H1 (cell line): ENCODE data around the gene SAFB2. TPM values are rescaled to one million over a fixed set of nuclear protein-coding genes. Genes with fewer than 3 reads are reported as not detected.

Experiments
- CTCF ChIA-PET: fragments of 300-600 bp; sonication (Branson Sonifier 250); formaldehyde crosslinking; loops from one replicate; lab custom pipeline; 2021; ENCODE audit not compliant: partially characterized antibody; lab: Charles Lee
- POLR2A ChIA-PET: fragments of 300-600 bp; sonication (Branson Sonifier 250); formaldehyde crosslinking; loops from one replicate; lab custom pipeline; 2021; ENCODE audit warnings: inconsistent platforms; ENCODE audit not compliant: partially characterized antibody; lab: Charles Lee
- DNase-seq, 2 experiments: peaks; one replicate each; pipeline versions ENCODE4 v3.0.0 to v3.0.0-alpha.2; 2010 to 2022; ENCODE audit warnings: low spot score in 2 of 2, low read depth in 1 of 2, mixed read lengths in 1 of 2
- FAIRE-seq: peaks from 2 replicates; lab custom pipeline; 2011; peaks lifted over from hg19 to GRCh38; lab: Jason Lieb, UNC
- H2AFZ ChIP-seq: 2 replicates; pipeline ENCODE4 v1.8.1; 2012; ENCODE audit warnings: low read length, inconsistent platforms
- H2AK5ac ChIP-seq: 2 replicates; pipeline ENCODE4 v1.6.1; 2013; ENCODE audit warnings: low read depth, low read length
- H2BK120ac ChIP-seq: replicated peaks from 2 replicates; pipeline ENCODE3; 2013; ENCODE audit warnings: low read depth, low read length, inconsistent platforms
- H2BK12ac ChIP-seq: 2 replicates; pipeline ENCODE4 v1.6.1; 2013; ENCODE audit warnings: low read depth, low read length
- H2BK15ac ChIP-seq: 2 replicates; pipeline ENCODE4 v1.6.1; 2013; ENCODE audit warnings: low read length
- H2BK20ac ChIP-seq: 2 replicates; pipeline ENCODE4 v1.6.1; 2013; ENCODE audit warnings: low read length
- H2BK5ac ChIP-seq: 2 replicates; pipeline ENCODE4 v1.6.1; 2013; ENCODE audit warnings: low read depth, low read length
- H3K14ac ChIP-seq: 2 replicates; pipeline ENCODE4 v1.6.1; 2013; ENCODE audit warnings: inconsistent platforms; ENCODE audit not compliant: insufficient read length
- H3K18ac ChIP-seq: 2 replicates; pipeline ENCODE4 v1.6.1; 2013; ENCODE audit warnings: low read length; ENCODE audit errors: extremely low read depth
- H3K23ac ChIP-seq: 2 replicates; pipeline ENCODE4 v1.6.1; 2013; ENCODE audit warnings: inconsistent platforms; ENCODE audit not compliant: insufficient read length
- H3K23me2 ChIP-seq: 2 replicates; pipeline ENCODE4 v1.6.1; 2013; ENCODE audit warnings: low read depth, low read length
- H3K27ac ChIP-seq: 2 replicates; pipeline ENCODE4 v1.6.1; 2011; ENCODE audit warnings: low read depth, low read length, inconsistent platforms
- H3K27me3 ChIP-seq, 4 experiments: replicated peaks in 1 of 4; 1 replicate in 1 of 4; 2 replicates in 3 of 4; pipeline versions ENCODE4 v1.6.1 to v1.8.1; 2011 to 2013; ENCODE audit warnings: low read length in 3 of 4, mild to moderate bottlenecking in 3 of 4, inconsistent platforms in 2 of 4, mixed read lengths in 2 of 4, moderate library complexity in 1 of 4; ENCODE audit not compliant: control insufficient read depth in 3 of 4, insufficient read depth in 3 of 4; ENCODE audit errors: extremely low read depth in 1 of 4
- H3K36me3 ChIP-seq, 4 experiments: 2 replicates each; pipeline versions ENCODE4 v1.6.1 to v1.8.1; 2011 to 2013; ENCODE audit warnings: mild to moderate bottlenecking in 4 of 4, low read length in 3 of 4, moderate library complexity in 2 of 4, control low read depth in 1 of 4, inconsistent platforms in 1 of 4; ENCODE audit not compliant: insufficient read depth in 4 of 4, control insufficient read depth in 2 of 4
- H3K4ac ChIP-seq: replicated peaks from 2 replicates; pipeline ENCODE3; 2013; ENCODE audit warnings: low read length, low read depth, mixed read lengths, inconsistent platforms; ENCODE audit not compliant: insufficient read length
- H3K4me1 ChIP-seq, 4 experiments: replicated peaks in 1 of 4; 1 replicate in 1 of 4; 2 replicates in 3 of 4; pipeline versions ENCODE4 v1.6.1 to v1.8.1; 2011 to 2013; ENCODE audit warnings: low read length in 3 of 4, inconsistent platforms in 2 of 4, mixed read lengths in 1 of 4; ENCODE audit not compliant: insufficient read depth in 4 of 4, control insufficient read depth in 3 of 4
- H3K4me2 ChIP-seq, 2 experiments: 2 replicates each; pipeline versions ENCODE4 v1.6.1 to v1.8.1; 2011 to 2013; ENCODE audit warnings: low read depth in 2 of 2, low read length in 2 of 2, control low read depth in 1 of 2, inconsistent platforms in 1 of 2, mild to moderate bottlenecking in 1 of 2; ENCODE audit not compliant: insufficient read depth in 1 of 2
- H3K4me3 ChIP-seq, 4 experiments: fragments of 200-600, 300-600 bp in 1 of 4; sonication (generic), shearing (Covaris generic), sonication (Bioruptor Twin) in 1 of 4; 2 replicates each; pipeline versions ENCODE4 v1.5.1 to v1.8.1; 2011 to 2016; ENCODE audit warnings: low read length in 4 of 4, low read depth in 3 of 4, control low read depth in 2 of 4, inconsistent platforms in 2 of 4, mild to moderate bottlenecking in 2 of 4, mixed read lengths in 1 of 4, moderate library complexity in 1 of 4; ENCODE audit not compliant: insufficient read depth in 2 of 4; ENCODE audit errors: extremely low read depth in 1 of 4
- H3K56ac ChIP-seq: replicated peaks from 2 replicates; pipeline ENCODE3; 2013; ENCODE audit warnings: low read depth, mild to moderate bottlenecking, mixed read lengths, low read length, inconsistent platforms; ENCODE audit not compliant: insufficient read length
- H3K79me1 ChIP-seq: 2 replicates; pipeline ENCODE4 v1.6.1; 2013; ENCODE audit warnings: low read depth, low read length, control low read depth
- H3K79me2 ChIP-seq, 2 experiments: 2 replicates each; pipeline versions ENCODE4 v1.6.1 to v1.8.1; 2012 to 2013; ENCODE audit warnings: low read length in 2 of 2, mild to moderate bottlenecking in 2 of 2, inconsistent platforms in 1 of 2; ENCODE audit not compliant: insufficient read depth in 2 of 2, control insufficient read depth in 1 of 2
- H3K9ac ChIP-seq, 4 experiments: replicated peaks in 1 of 4; 1 replicate in 1 of 4; 2 replicates in 3 of 4; pipeline versions ENCODE4 v1.6.1 to v1.8.1; 2011 to 2013; ENCODE audit warnings: low read depth in 3 of 4, low read length in 3 of 4, control low read depth in 2 of 4, mild to moderate bottlenecking in 2 of 4, moderate library complexity in 2 of 4, inconsistent platforms in 1 of 4; ENCODE audit errors: extremely low read depth in 1 of 4
- H3K9me3 ChIP-seq, 2 experiments: 2 replicates each; pipeline versions ENCODE4 v1.6.1 to v1.8.1; 2012 to 2013; ENCODE audit warnings: mild to moderate bottlenecking in 2 of 2, moderate library complexity in 2 of 2, control low read depth in 1 of 2, inconsistent platforms in 1 of 2, low read depth in 1 of 2, low read length in 1 of 2, mixed read lengths in 1 of 2; ENCODE audit not compliant: insufficient read depth in 2 of 2
- H4K20me1 ChIP-seq, 2 experiments: replicated peaks in 1 of 2; 2 replicates each; pipeline versions ENCODE3 to v1.8.1; 2011 to 2013; ENCODE audit warnings: inconsistent platforms in 2 of 2, low read length in 2 of 2, mild to moderate bottlenecking in 1 of 2; ENCODE audit not compliant: insufficient read depth in 2 of 2, control insufficient read depth in 1 of 2
- H4K5ac ChIP-seq: 2 replicates; pipeline ENCODE4 v1.6.1; 2013; ENCODE audit warnings: low read length, low read depth, mixed read lengths, inconsistent platforms; ENCODE audit not compliant: insufficient read length
- H4K8ac ChIP-seq: 2 replicates; pipeline ENCODE4 v1.8.0; 2013; ENCODE audit warnings: mild to moderate bottlenecking, moderate library complexity, low read length, inconsistent platforms; ENCODE audit not compliant: insufficient read depth; ENCODE audit errors: extremely low read depth
- H4K91ac ChIP-seq: replicated peaks from 2 replicates; pipeline ENCODE3; 2013; ENCODE audit warnings: low read length, mixed read lengths, inconsistent platforms; ENCODE audit not compliant: insufficient read length
- ASH2L ChIP-seq: fragments of 200-600, 300-600 bp; sonication (generic); IDR thresholded peaks from one replicate; pipeline ENCODE4 v1.7.1; 2017; ENCODE audit warnings: low read length
- CBX5 ChIP-seq: fragments of 300-800, 300-1000 bp; sonication (generic); IDR thresholded peaks from 2 replicates; pipeline ENCODE4 v1.7.1; 2016; ENCODE audit warnings: antibody characterized with exemption, low read length, low read depth
- KDM1A ChIP-seq: fragments of 200-600, 300-600 bp; sonication (generic); IDR thresholded peaks from 2 replicates; pipeline ENCODE4 v1.7.1; 2016; ENCODE audit warnings: mild to moderate bottlenecking, low read length, borderline replicate concordance
- PHF8 ChIP-seq: fragments of 200-600 bp; sonication (generic); conservative IDR thresholded peaks from 2 replicates; pipeline ENCODE4 v1.7.1; 2012; ENCODE audit warnings: low read depth, mild to moderate bottlenecking, inconsistent platforms, low read length, moderate library complexity
- POU5F1 ChIP-seq: IDR thresholded peaks from 2 replicates; pipeline ENCODE4 v1.6.1; 2011; ENCODE audit warnings: low read depth, mild to moderate bottlenecking, low read length, moderate library complexity
- RAD21 ChIP-seq, 2 experiments: IDR thresholded peaks in 1 of 2; conservative IDR thresholded peaks in 1 of 2; 2 replicates each; pipeline ENCODE4 v1.6.1; 2011; ENCODE audit warnings: low read depth in 2 of 2, low read length in 2 of 2, improper control_type of control experiment in 1 of 2, inconsistent platforms in 1 of 2, mild to moderate bottlenecking in 1 of 2, moderate library complexity in 1 of 2
- SIX5 ChIP-seq: IDR thresholded peaks from 2 replicates; pipeline ENCODE4 v1.6.1; 2011; ENCODE audit warnings: mild to moderate bottlenecking, low read depth, low read length
- SP1 ChIP-seq: IDR thresholded peaks from 2 replicates; pipeline ENCODE4 v1.6.1; 2011; ENCODE audit warnings: low read depth, low read length
- SP2 ChIP-seq: IDR thresholded peaks from 2 replicates; pipeline ENCODE4 v1.6.1; 2012; ENCODE audit warnings: mild to moderate bottlenecking, low read length, inconsistent platforms
- TAF1 ChIP-seq: IDR thresholded peaks from 2 replicates; pipeline ENCODE4 v1.6.1; 2011; ENCODE audit warnings: mild to moderate bottlenecking, low read depth, low read length
- TEAD4 ChIP-seq: IDR thresholded peaks from 2 replicates; pipeline ENCODE4 v1.6.1; 2012; ENCODE audit warnings: low read depth, low read length, inconsistent platforms, mixed read lengths
- ZNF274 ChIP-seq: IDR thresholded peaks from 2 replicates; pipeline ENCODE4 v1.7.0; 2012; ENCODE audit warnings: low read length, borderline replicate concordance; ENCODE audit errors: extremely low read depth
- WGBS, 2 experiments: shearing (Covaris generic) in 1 of 2; methylation state at CpG; one replicate each; pipeline versions ENCODE4 v1.1.6 to v1.1.7; 2013 to 2015; ENCODE audit warnings: low lambda C conversion rate in 2 of 2, mixed read lengths in 2 of 2, inconsistent platforms in 1 of 2, low coverage in 1 of 2, missing lambda C conversion rate in 1 of 2; ENCODE audit not compliant: insufficient replicate concordance in 2 of 2, insufficient coverage in 1 of 2, insufficient read length in 1 of 2; ENCODE audit errors: extremely low coverage in 1 of 2, missing lambda C conversion rate in 1 of 2; 5-methylcytosine and 5-hydroxymethylcytosine counted together
- polyA plus RNA-seq, 7 experiments: library from polyadenylated mRNA; depleted of rRNA in 3 of 7; stranded (reverse) in 5 of 7; unstranded in 2 of 7; fragments of >200 nt in 5 of 7; fragments of 200-250 nt in 2 of 7; gene quantifications; 1 replicate in 5 of 7; 2 replicates in 1 of 7; 4 replicates in 1 of 7; pipeline versions ENCODE4 v1.2.1 to v1.2.3, GENCODE V29; 2011 to 2013; ENCODE audit warnings: missing spikeins in 2 of 7, mixed read lengths in 2 of 7
- total RNA-seq: library from RNA; stranded (reverse); fragmentation: NEBNext Ultra II Directional; extraction: Animal tissue kit (Norgen Biotek cat#: 25700); gene quantifications from 2 replicates; pipeline ENCODE4 v1.2.1, GENCODE V29; 2021

The SAFB2 gene
- total and polyA plus RNA-seq, 2 of the 8 experiments (the other 6 are each of a cell fraction or from before 2014, with no cell fraction given), result 14.8 to 63.8 TPM

DNA sequence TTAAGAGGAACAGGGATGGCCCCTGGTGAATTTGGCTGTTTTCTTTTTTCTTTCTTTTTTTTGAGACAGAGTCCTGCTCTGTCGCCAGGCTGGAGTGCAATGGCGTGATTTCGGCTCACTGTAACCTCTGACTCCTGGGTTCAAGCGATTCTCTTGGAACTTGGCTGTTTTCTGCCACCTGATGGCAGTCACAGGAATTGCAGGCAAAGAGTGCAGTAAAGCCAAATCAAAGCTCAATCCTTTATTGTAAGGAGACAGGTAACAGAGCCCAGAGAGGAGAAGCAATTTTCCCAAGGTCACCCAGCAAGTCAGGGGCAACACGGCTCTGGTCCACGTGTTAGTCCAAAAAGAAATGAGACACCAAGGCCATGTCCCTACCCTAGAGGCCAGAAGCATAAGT lies 61.0 kb downstream of the SAFB2 start:
- WGBS, 2 experiments, result 78% methylated on average over 6 of the region's 6 CpGs; no CpG with 5 or more reads in 1 of the 2 experiments
- no peak overlapping the region for H2BK15ac ChIP-seq
- no peak overlapping the region for H3K9ac ChIP-seq
- no peak overlapping the region for H4K8ac ChIP-seq
- no peaks in the 10 kb centered on the region for H4K20me1 ChIP-seq
- H3K4ac ChIP-seq, result no peak overlapping the region
- H3K4me2 ChIP-seq, result no peak overlapping the region
- H3K4me1 ChIP-seq, result peaks cover 0 to 9% (median 4%) of the 10 kb centered on the region in 4 experiments; a peak in 3 of 7 replicates
- no peak overlapping the region for H3K4me3 ChIP-seq
- H3K9me3 ChIP-seq, result peaks cover 5 to 8% of the 10 kb centered on the region in 2 experiments; a peak in 3 of 4 replicates
- H3K23me2 ChIP-seq, result peaks cover 2% of the 10 kb centered on the region; the same call in 1 of the 2 replicates
- ChIA-PET POLR2A (interaction anchor here (0.6 kb wide), 1 partner anchor 12 kb away, joined by 3 read pairs; no protein-coding TSS in a partner anchor), CTCF (interaction anchor here (0.6 to 12.1 kb wide), 24 partner anchors 11 to 799 kb away, joined by 3 to 206 read pairs (median 4); partner anchors contain the start of gene SAFB2)
- H2BK20ac ChIP-seq, result no peak overlapping the region
- peaks cover 0 to 4% (median 1%) of the 10 kb centered on the region in 4 experiments; a peak in 5 of 7 replicates for H3K27me3 ChIP-seq
- no peak overlapping the region for H2BK120ac ChIP-seq
- FAIRE-seq, result peak; percentile 86
- no peaks in the 10 kb centered on the region for H3K36me3 ChIP-seq
- H3K14ac ChIP-seq, result no peak overlapping the region
- no peak overlapping the region for H4K91ac ChIP-seq
- no peak overlapping the region for H2BK5ac ChIP-seq
- no peak overlapping the region for H2BK12ac ChIP-seq
- no peak overlapping the region for H2AK5ac ChIP-seq
- H3K79me2 ChIP-seq, result no peaks in the 10 kb centered on the region
- H3K27ac ChIP-seq, result no peak overlapping the region
- no peak overlapping the region for H3K18ac ChIP-seq
- no peak overlapping the region for H3K23ac ChIP-seq
- no peak overlapping the region for H4K5ac ChIP-seq
- H3K79me1 ChIP-seq, result no peaks in the 10 kb centered on the region
- no peak overlapping the region for H2AFZ ChIP-seq
- H3K56ac ChIP-seq, result no peak overlapping the region
- DNase-seq, result no peak
- TF ChIP-seq SP1, result no peak
- no peak for TF ChIP-seq POU5F1
- TF ChIP-seq ZNF274, result no peak
- no peak for TF ChIP-seq TAF1
- no peak for TF ChIP-seq PHF8
- no peak for TF ChIP-seq TEAD4
- no peak for TF ChIP-seq SIX5
- TF ChIP-seq KDM1A, result peak; percentile 83; the same call in 1 of the 2 replicates
- no peak for TF ChIP-seq CBX5
- no peak for TF ChIP-seq ASH2L
- TF ChIP-seq SP2, result no peak
- peak; percentile 41 to 49 for TF ChIP-seq RAD21 (IDR thresholded peaks at IDR 0.05 in 1 of 2, conservative IDR thresholded peaks at IDR 0.05 in 1 of 2; ENCODE audit: low read depth in 2 of 2, low read length in 2 of 2)
